Activated T-cell treated with anti-CD3 and anti-CD28 coated beads for 48 hours (primary cell): ENCODE measurements around the gene PRCP.
A peak's percentile ranks its signal among the peaks of the same experiment; 100 is the strongest.

ENCODE experiments used
- DNase-seq: peaks from one replicate; pipeline ENCODE4 v3.0.0-alpha.2; 2020; ENCODE audit warnings: low read depth

PRCP gene

DNA sequence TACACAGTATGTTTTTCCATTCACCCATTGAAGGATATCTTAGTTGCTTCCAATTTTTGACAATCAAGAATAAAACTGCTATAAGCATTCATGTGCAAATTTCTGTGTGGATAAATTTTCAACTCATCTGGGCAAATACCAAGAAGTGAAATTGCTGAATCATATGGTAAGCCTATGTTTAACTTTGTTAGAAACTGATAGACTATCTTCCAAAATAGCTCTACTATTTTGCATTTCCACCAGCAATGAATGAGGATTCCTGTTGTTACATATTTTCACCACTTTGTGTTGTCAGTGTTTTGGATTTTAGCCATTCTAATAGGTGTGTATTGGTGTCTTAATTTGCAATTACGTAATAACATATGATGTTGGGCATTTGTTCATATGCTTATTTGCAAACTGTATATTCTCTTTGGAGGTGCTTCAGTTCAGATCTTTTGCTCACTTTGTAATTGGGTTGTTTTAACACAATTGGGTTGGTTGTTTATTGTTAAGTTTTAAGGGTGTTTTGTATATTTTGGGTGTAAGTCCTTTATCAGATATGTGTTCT lies 117.3 kb downstream of the PRCP start:
- no peak for DNase-seq

DNA sequence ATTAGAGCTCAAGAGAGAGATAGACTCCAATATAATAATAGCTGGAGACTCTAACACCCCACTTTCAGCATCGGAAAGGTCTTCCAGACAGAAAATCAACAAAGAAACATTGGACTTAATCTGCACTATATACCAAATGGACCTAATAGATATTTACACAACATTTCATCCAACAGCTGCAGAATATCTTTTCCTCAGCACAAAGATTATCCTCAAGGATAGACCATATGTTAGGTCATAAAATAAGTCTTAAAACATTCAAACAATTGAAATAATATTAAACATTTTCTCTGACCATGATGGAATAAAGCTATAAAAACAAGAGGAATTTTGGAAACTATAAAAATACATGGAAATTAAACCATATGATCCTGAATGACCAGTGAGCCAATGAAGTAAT lies 121.5 kb downstream of the PRCP start:
- no peak for DNase-seq

DNA sequence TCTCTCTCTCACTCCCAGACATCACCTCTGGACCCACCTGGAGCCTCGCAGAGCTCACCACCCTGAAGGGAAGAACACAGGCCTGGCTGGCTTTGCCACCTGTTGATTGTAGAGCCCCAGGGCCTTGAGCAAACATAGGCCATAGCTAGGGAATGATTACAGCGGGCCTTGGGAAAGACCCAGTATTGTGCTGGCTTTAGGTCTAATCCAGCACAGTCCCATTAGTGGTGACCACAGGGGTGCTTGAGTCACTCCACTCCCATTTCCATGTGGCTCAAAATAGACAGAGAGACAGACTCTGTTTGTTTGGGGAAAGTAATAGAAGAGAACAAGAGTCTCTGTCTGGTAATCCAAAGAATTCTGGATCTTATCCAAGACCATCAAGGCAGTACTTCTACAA lies 123.9 kb downstream of the PRCP start:
- DNase-seq = no peak

DNA sequence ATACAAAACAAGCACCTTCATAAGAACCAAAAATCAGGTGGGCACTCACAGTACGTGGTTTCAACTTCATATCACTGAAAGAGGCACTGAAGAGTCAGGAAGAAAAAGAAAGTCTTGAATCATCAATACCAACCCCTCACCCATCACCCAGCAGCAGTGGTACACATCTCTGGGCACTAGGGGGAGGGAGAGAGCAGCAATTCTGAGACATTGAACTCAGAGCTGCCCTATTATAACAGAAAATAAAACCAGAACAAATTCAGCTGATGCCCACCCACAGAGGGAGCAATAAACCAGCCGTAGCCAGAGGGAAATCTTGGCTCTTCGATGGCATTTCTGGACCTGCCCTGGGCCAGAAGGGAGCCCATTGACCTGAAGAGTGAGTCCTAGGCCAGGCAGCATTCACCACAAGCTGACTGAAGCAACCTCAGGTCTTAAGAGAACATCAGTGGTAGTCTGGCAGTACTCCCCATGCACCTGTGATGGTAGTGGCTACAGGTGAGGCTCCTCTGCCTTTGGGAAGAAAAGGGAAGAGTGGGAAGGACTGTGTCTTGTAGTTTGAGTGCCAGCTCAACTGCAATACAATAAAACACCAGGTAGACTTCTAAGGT lies 124.4 kb downstream of the PRCP start:
- DNase-seq = peak; percentile 18

DNA sequence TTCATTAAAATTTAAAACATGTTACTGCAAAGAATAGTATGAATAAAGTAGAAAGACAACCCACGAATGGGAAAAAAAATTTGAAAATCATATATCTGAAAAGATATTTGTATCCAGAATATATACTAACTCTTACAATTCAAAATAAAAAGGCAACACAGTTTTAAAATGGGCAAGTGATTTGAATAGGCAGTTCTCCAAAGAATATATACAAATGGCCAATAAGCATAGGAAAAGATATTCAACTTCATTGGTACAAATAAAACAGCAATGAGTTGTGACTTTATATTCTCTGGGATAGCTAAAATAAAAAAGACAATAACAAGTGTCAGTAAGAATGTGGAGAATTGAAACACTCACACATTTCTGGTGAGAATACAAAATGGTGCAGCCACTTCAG lies 125.0 kb downstream of the PRCP start:
- no peak for DNase-seq
